Right lobe of liver (tissue), 4 donors: ENCODE data around the gene AP1B1.
"Not testable (repeated sequence)": the region's sequence is repeated elsewhere in the genome, so short reads cannot be mapped to it uniquely, and the experiment has no call there.

Experiments used
- CTCF ChIP-seq, 4 donors: fragments of 200-600 bp in 3 of 4; fragments of 450-650 bp in 1 of 4; IDR thresholded peaks; one replicate each; pipeline versions ENCODE4 v1.5.1 to v1.8.0; 2016 to 2022; ENCODE audit warnings: antibody characterized with exemption in 4 of 4, mild to moderate bottlenecking in 2 of 4
- POLR2A ChIP-seq: fragments of 450-650 bp; IDR thresholded peaks from one replicate; pipeline ENCODE4 v1.6.1; 2017; ENCODE audit warnings: antibody characterized with exemption, mild to moderate bottlenecking
- donor health status: DM: no; HTN: no; CAD: no.
- donor health status: DM: no; HTN: no; CAD: no.
- donor health status: DM: no; HTN: yes; CAD: no.

- TF ChIP-seq POLR2A; CTCF (IDR thresholded peaks at IDR 0.05): not testable (repeated sequence)
These were observed 11.7 kb downstream of the AP1B1 start for GRCh38 chr22:29376705-29377104.
